ENCODE data around the gene ANO4. TPM values are rescaled to one million over a fixed set of nuclear protein-coding genes. Genes with fewer than 3 reads are reported as not detected.

ANO4 gene
- total RNA-seq, 1 experiment from 2014 or later, result 5.7 TPM

DNA sequence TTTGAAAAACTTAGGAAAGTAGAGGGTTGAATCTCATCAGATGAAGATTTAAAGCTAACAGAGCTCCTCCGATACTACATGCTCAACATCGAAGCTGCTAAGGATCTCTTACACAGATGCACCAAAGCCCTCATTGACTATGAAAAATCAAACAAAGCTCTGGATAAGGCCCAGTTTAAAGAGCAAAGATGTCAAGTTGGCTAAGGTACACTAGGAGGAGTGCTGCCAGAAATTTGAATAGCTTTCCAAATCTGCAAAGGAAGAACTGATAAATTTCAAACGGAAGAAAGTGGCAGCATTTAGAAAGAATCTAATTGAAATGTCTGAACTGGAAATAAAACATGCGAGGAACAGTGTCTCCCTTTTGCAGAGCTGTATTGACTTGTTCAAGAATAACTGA lies 274.3 kb downstream of the ANO4 start:
- Mint-ChIP-seq H3K4me1 (no peaks in the 10 kb centered on the region), H3K36me3 (ENCODE audit: insufficient read depth in 1 of 3, low read depth in 3 of 3) (peaks cover 0 to 4% (median 0%) of the 10 kb centered on the region in 3 experiments; a peak in 2 of 7 replicates), H3K9me3 (peaks cover 0 to 2% of the 10 kb centered on the region in 2 experiments; a peak in 1 of 5 replicates), H3K4me3 (no peak overlapping the region), H3K27ac (no peak overlapping the region), H3K27me3 (ENCODE audit: low read depth) (no peaks in the 10 kb centered on the region)
- H3K4ac ChIP-seq (ENCODE audit: low read depth, low read length), result no peak overlapping the region
- TF ChIP-seq, protein P1, sequence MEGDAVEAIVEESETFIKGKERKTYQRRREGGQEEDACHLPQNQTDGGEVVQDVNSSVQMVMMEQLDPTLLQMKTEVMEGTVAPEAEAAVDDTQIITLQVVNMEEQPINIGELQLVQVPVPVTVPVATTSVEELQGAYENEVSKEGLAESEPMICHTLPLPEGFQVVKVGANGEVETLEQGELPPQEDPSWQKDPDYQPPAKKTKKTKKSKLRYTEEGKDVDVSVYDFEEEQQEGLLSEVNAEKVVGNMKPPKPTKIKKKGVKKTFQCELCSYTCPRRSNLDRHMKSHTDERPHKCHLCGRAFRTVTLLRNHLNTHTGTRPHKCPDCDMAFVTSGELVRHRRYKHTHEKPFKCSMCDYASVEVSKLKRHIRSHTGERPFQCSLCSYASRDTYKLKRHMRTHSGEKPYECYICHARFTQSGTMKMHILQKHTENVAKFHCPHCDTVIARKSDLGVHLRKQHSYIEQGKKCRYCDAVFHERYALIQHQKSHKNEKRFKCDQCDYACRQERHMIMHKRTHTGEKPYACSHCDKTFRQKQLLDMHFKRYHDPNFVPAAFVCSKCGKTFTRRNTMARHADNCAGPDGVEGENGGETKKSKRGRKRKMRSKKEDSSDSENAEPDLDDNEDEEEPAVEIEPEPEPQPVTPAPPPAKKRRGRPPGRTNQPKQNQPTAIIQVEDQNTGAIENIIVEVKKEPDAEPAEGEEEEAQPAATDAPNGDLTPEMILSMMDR (conservative IDR thresholded peaks at IDR 0.05), result no peak
- H3T11ph ChIP-seq (ENCODE audit: low read length), result no peak overlapping the region
- no peak overlapping the region for H2BK120ac ChIP-seq (ENCODE audit: low read depth, low read length, poor library complexity, severe bottlenecking)
- H3K27ac ChIP-seq (ENCODE audit: insufficient read length, low read depth, low read length), result no peak overlapping the region
- no peaks in the 10 kb centered on the region for H3K4me1 ChIP-seq (ENCODE audit: insufficient read depth, low read length)
- H4K20me1 ChIP-seq (ENCODE audit: control insufficient read depth, insufficient read depth, insufficient read length), result no peaks in the 10 kb centered on the region
- H3K18ac ChIP-seq (ENCODE audit: insufficient read length, low read depth, low read length), result no peak overlapping the region
- H3K14ac ChIP-seq (ENCODE audit: insufficient read depth, low read length), result no peak overlapping the region
- H3K79me2 ChIP-seq (ENCODE audit: insufficient read depth, low read length), result no peaks in the 10 kb centered on the region
- H2BK15ac ChIP-seq (ENCODE audit: low read depth, low read length), result no peak overlapping the region
- H3K23ac ChIP-seq (ENCODE audit: insufficient read length, low read depth, low read length), result no peak overlapping the region
- no peak overlapping the region for H3K56ac ChIP-seq (ENCODE audit: insufficient read length, low read depth, low read length)
- no peak overlapping the region for H3K4me2 ChIP-seq (ENCODE audit: insufficient read depth, insufficient read length, low read length)
- no peaks in the 10 kb centered on the region for H3K9me3 ChIP-seq (ENCODE audit: control insufficient read depth, low read depth, low read length)
- no peaks in the 10 kb centered on the region for H3K79me1 ChIP-seq (ENCODE audit: insufficient read depth, low read depth, low read length, poor library complexity, severe bottlenecking)
- no peak overlapping the region for H2AK5ac ChIP-seq (ENCODE audit: insufficient read length, low read length)
- WGBS (ENCODE audit: extremely low coverage, insufficient read length, low lambda C conversion rate), result no CpG with 5 or more reads among the region's 4 CpGs
- no peak overlapping the region for H2BK5ac ChIP-seq (ENCODE audit: insufficient read length, low read length)
- H3K23me2 ChIP-seq (ENCODE audit: insufficient read length, low read depth, low read length, poor library complexity, severe bottlenecking), result no peaks in the 10 kb centered on the region
- H2AFZ ChIP-seq (ENCODE audit: low read length), result no peak overlapping the region
- no peak overlapping the region for H2BK20ac ChIP-seq (ENCODE audit: low read depth, low read length, poor library complexity, severe bottlenecking)
- no peak overlapping the region for H3K9ac ChIP-seq (ENCODE audit: extremely low read depth, insufficient read length, low read length)
- H4K8ac ChIP-seq (replicated peaks; ENCODE audit: insufficient read length, low read depth, low read length), result no peak overlapping the region
- no peak for DNase-seq
- no peak overlapping the region for H4K91ac ChIP-seq (ENCODE audit: insufficient read length, low read depth, low read length)
- H4K5ac ChIP-seq (ENCODE audit: insufficient read length, low read depth, low read length), result no peak overlapping the region
- no peak overlapping the region for H2BK12ac ChIP-seq (ENCODE audit: insufficient read length, low read depth, low read length)
- no peaks in the 10 kb centered on the region for H3K27me3 ChIP-seq (ENCODE audit: insufficient read depth, low read length)
